ENCODE data around the gene SPON1.
"Not testable (repeated sequence)": the region's sequence is repeated elsewhere in the genome, so short reads cannot be mapped to it uniquely, and the experiment has no call there.

SPON1 gene

DNA sequence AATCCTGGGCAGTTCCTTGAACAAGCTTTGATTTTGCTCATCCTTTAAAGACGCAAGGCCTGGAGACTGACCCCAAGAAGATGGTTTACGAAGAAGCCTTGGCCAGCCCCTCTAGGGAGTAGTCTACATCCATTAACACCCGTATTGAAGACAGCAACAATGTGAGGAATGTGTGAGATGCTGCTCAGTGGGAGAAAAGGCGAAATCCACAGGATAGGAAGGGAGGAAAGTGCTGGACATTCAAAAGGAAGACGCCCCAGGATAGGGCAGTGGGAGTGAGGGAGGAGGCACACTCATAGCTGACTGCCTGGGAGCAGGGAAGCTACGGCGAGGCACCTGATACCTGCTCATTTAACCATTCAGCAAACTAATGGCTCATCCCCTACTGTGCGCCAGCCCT lies 282.4 kb downstream of the SPON1 start:
- DNase-seq (ENCODE audit: low spot score), result no peak

GRCh38 chr11:14245444-14245843 lies 282.9 kb downstream of the SPON1 start:
- DNase-seq (ENCODE audit: low spot score), result no peak

DNA sequence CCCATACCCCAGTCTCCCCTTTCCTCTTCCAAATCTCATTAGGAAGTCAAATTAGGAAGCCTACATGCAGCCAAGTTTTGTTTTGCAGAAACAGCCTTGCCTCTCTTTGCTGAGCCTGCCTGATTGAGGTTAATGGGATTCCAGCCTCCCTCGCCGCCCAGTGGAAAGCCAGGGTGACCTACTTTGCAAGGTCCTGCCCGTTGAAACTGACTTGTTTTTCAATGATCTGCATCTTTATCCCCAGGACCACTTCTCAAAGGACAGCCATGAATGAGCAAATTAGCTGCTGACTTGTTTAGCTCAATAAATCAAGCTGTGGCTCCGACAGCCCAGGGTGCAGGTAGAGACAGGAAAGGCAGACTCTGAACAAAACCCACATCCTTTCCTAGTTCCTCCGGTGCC lies 286.1 kb downstream of the SPON1 start:
- no peak for DNase-seq (ENCODE audit: low spot score)

- peak; percentile 54 for DNase-seq (ENCODE audit: low spot score)
Observed at GRCh38 chr11:14249121-14249963, 286.8 kb downstream of the SPON1 start.

DNA sequence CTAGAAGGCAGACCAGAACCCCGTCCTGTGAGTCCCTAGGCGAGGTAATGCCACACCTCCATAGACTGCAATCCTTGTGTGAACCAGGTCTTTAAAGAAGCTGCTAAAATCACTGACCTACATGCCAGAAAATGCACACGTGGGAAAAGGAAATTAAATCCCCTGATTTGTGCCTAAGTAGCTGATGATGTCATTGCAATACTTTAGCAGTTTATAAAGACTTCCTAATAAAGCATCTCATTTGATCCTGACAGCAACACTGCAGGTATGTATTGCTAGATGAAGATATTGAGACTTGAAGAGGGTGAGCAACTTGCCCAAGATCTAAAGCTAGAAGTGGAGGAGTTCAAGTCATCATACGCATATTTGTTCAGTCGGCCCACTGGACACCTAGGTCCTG lies 289.2 kb downstream of the SPON1 start:
- DNase-seq (ENCODE audit: low spot score), result no peak

DNA sequence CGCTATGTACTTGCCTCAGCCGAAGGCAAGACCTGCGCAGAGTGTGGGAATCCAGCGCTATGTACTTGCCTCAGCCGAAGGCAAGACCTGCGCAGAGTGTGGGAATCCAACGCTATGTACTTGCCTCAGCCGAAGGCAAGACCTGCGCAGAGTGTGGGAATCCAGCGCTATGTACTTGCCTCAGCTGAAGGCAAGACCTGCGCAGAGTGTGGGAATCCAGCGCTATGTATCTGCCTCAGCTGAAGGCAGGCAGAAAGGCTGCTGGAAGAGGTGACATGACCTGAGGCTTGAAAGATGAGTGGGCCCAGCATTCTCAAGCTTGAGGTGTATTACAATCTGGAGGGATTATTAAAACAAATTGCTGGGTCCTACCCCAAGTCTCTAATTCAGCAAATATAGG lies 290.0 kb downstream of the SPON1 start:
- DNase-seq (ENCODE audit: low spot score), result not testable (repeated sequence)

DNA sequence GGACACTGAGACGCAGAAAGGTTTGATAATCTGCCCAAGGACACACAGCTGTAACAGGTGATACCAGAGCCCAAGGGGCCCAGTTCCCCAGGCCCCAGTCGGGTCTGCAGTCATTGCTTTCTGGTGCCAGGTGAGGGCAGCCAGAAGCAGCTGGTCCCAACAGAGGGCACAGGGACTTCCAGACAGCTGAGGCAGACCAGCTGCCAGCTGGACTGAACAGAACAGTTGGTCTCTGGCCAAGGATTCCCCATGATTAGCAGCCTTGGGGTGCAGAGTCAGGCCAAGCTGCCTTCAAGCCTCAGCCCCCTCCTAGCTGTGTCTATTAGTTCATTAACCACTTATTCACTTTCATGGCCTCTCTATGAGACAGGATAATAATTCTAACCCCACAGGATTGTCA lies 290.9 kb downstream of the SPON1 start:
- no peak for DNase-seq (ENCODE audit: low spot score)

DNA sequence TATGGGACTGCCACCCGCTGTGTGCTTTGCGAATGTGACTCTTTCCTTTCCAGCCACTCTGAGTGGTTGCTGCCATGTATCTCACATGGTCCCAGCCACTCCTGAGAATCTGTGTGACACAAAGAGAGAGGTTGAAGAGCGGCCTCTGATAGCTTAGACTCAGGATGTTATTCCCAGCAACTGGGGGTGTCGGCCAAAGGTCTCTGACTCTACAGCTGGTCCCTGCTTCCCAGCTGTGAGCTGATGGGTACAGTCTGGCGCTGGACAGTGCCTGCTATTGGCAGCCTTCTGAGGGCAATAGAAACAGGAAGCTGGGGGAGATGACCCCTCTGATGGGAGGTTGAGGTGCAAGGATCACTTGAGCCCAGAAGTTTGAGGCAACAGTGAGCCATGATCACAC lies 291.3 kb downstream of the SPON1 start:
- DNase-seq (ENCODE audit: low spot score), result no peak

DNA sequence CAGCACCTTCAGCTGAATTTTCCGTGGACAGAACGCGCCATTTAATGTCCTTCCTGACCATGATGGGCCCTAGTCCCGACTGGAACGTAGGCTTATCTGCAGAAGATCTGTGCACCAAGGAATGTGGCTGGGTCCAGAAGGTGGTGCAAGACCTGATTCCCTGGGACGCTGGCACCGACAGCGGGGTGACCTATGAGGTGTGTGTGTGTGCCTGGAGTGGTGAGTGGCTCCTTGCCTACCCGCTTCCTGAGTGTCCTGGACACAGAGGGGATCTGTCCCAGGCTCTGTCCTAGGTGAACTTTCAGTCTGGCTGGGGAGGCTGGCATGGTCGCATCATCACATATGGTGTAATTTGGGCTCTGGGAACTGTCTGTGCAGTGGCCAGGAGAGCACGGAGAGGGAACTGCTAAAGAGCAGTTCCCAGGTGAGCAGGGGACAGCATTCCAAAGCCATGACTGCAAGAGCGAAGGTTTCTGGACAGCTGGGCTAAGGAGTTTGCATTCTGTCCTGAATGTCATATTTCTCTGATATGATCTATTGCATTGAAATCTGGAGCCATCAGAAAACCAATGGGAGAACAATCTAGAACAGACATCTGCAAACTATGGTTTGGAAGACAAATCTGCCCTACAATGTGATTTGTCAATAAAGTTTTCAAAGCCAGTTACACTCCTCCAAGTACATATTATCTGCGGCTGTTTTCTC lies 292.2 kb downstream of the SPON1 start:
- no peak for DNase-seq (ENCODE audit: low spot score)

DNA sequence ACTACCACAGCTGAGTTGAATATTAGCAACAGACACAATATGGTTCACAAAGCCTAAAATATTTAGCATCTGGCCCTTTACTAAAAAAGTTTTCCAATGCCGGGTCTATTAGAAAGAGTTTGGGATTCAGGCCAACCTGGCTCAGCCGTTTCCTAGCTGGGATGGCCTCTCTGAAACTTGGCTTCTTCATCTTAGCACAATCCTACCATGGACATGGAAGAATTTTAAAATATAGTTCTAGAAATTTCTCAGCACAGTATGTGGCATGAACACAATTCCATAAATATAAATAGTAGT lies 292.7 kb downstream of the SPON1 start:
- DNase-seq (ENCODE audit: low spot score), result no peak

DNA sequence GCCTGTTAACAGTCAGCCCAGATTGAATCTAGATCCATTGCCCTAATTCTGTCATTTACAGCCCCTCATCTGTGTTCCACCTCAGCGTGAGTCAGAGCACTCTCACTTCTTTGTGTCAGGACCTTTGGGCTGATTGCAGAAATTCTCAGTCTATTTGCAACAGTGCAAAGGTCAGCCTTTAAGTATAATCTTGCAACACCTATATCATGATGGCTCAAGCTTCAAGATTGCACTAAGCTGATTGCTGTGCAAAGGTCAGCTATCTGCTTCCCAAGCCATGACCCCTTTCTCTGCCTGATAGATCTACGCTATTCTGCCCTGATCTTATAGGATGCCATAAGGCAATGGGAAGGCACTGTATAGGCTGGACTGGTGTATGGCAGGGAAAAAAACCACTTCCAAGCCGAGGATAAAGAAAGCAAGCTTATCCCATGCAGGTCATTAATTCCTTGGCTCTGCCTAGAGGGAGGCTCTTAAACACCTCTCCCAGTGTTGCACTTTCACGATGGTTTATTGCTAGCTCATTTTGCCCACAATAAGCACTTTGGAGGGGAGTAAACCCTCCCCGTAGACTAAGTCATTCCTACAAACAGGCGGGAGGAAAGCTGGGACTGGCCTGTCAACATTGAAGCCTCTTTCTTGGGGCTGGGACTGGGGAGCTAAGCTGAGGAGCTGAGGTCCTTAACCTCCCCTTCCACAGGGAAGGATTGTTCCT lies 295.9 kb downstream of the SPON1 start:
- DNase-seq (ENCODE audit: low spot score), result peak; percentile 45

- no peak for DNase-seq (ENCODE audit: low spot score)
Observed at GRCh38 chr11:14259186-14259784, 296.8 kb downstream of the SPON1 start.

GRCh38 chr11:14259878-14260277 lies 297.4 kb downstream of the SPON1 start:
- no peak for DNase-seq (ENCODE audit: low spot score)

GRCh38 chr11:14261066-14261465 lies 298.5 kb downstream of the SPON1 start:
- DNase-seq (ENCODE audit: low spot score), result no peak

DNA sequence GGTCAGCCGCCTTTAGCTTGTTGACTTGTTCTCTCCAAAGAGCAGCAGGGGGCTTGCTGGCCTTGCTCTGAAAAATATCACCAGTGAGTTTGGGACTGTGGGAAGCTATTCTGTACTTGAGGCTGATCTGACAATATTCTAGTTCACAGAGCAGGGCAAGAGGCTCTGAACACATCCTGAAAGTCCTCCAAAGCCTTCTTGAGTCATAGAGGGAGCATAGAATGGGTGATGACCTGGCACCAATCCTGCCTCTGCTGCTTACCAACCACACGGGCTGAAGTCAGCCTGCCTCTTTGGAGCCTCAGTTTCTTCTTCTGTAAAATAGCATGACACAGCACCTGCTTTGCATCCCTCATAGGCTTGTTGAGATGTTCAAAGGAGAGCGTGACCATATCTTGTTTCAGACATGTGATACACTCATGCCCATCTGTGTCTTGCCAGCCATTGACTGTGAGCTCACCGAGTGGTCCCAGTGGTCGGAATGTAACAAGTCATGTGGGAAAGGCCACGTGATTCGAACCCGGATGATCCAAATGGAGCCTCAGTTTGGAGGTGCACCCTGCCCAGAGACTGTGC lies 299.8 kb downstream of the SPON1 start:
- no peak for DNase-seq (ENCODE audit: low spot score)

DNA sequence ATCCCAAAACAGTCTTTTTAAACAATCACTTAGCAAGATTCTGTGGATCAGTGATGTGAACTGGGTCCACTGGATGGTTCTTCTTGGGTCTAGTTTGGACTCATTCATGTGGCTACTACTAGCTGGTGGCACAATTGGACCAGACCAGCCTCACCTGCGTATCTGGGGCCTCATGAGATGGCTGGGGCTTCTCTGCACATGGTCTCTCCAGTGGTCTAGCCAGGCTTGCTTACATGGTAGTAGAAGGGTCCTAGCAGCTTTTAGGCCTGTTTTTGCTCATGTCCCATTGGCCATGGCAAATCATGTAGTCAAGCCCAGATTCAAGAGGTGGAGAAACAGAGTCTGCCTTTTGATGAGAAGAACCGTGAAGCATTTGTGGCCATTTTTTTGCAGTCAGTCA lies 302.4 kb downstream of the SPON1 start:
- DNase-seq (ENCODE audit: low spot score), result no peak

- DNase-seq (ENCODE audit: low spot score), result no peak
Observed at GRCh38 chr11:14266622-14267021, 304.1 kb downstream of the SPON1 start.

- DNase-seq (ENCODE audit: low spot score), result no peak
Observed at GRCh38 chr11:14267861-14268635, 305.5 kb downstream of the SPON1 start.

DNA sequence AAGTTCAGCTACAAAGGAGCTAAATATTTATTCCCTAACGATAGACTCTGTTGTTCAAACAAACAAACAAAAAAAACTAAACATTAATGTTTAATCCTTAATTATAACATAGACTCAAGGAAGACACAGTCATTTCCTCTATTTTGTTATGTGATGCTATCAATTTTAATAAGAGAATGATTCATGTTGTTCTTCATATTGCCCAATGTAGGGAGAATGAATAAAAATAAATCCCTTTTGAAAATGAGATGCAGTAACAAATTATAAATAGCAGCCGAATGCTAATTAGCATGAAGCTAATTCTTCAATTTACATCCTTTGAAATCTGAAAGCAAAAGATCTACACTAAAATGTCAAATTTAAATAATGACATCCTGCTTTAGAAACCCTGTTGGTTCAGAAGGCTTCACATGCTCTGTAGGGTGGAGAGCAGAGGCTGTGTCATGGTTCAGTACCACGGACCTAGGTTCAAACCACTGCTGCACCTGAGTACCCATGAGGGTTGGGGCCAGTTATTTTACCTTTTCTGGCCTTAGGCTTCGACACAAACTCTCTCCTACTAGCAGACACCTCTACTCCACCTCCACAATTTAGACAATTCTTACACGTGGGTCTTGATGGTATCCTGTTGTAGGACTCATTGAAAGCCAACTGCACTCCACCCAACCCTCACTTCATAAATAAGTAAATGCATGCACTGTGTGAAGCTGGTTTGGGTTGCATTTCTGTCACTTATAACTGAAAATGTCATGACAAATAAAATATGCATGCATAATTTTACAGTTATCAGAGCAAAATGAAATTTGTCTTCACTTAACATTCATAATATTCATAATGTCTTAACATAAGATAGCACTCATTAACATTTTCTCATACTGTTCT lies 307.4 kb downstream of the SPON1 start:
- DNase-seq (ENCODE audit: low spot score), result no peak

- no peak for DNase-seq (ENCODE audit: low spot score)
Observed at GRCh38 chr11:14270690-14271542, 308.4 kb downstream of the SPON1 start.
